ENCODE data around the gene CTU2. TPM values are rescaled to one million over a fixed set of nuclear protein-coding genes. Genes with fewer than 3 reads are reported as not detected.
A peak's percentile ranks its signal among the peaks of the same experiment; 100 is the strongest.

The CTU2 gene
- total and polyA plus RNA-seq, 10 of the 15 experiments (the other 5 are each of a cell fraction or from before 2014, with no cell fraction given): 0.32 to 44.5 (median 18.2) TPM

DNA sequence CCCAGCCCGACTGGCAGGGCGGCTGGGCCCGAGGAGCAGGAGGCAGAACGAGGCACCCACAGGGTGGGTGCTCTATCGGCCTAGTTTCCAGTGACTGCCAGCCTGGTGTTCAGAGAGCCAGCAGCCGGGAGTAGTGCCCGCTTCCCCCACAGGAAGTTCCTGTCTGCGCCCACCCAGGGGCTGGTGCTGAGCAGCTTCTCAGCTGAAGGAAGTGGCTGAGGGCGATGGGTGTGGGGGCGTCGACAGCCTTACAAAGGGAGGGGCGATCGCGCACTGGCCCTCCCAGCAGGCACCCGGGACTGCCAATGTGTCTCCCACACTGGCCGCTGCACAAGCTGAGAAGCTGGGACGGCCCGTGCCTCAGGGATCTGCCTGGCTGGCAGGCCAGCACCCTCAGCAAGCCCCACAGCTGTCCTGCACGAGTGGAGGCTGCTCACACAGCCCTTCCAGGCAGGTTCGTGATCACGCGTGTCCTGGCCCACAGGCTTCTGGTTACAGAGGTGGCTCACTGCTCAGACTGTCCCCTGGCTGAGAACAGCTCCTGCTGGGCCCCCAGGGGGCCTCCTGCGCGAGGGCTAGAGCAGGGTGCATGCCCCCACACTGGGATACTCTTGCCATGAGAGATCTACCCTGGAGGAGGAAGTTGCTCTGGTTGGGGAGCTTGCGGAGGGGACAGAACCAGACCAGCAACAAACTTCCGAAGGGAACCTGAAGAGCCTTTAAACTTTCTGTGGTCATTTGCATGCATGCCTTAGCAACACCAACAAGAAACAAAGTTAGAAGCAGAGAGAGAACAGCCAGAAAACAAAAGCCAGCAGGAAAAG is 2.6 kb upstream of the CTU2 start:
- WGBS (ENCODE audit: insufficient coverage, insufficient replicate concordance, low lambda C conversion rate, missing lambda C conversion rate): 2% methylated on average over 26 of the region's 26 CpGs
- Histone ChIP-seq H3K79me2 (ENCODE audit: control insufficient read depth, insufficient read depth, low read length) (peaks cover 55% of the 10 kb centered on the region), H3K4me3 (peak overlapping the region; percentile 90), H3K36me3 (ENCODE audit: control insufficient read depth in 2 of 2, insufficient read depth in 2 of 2, low read length in 1 of 2) (peaks cover 0 to 1% of the 10 kb centered on the region in 2 experiments; a peak in 1 of 4 replicates), H3K9me3 (replicated peaks; ENCODE audit: control insufficient read depth, insufficient read depth, low read length) (no peaks in the 10 kb centered on the region), H3K4me2 (ENCODE audit: control insufficient read depth, insufficient read depth) (peak overlapping the region; percentile 88), H3K4me1 (ENCODE audit: control insufficient read depth, insufficient read depth, low read length) (peaks cover 56% of the 10 kb centered on the region), H4K20me1 (ENCODE audit: control insufficient read depth, insufficient read depth) (no peaks in the 10 kb centered on the region), H2AFZ (ENCODE audit: control insufficient read depth, low read depth, low read length) (peak overlapping the region; percentile 20; the same call in 1 of the 2 replicates), H3K9ac (ENCODE audit: control insufficient read depth, insufficient read depth, low read length) (peak overlapping the region; percentile 25), H3K27ac (ENCODE audit: control insufficient read depth, insufficient read depth) (peak overlapping the region; percentile 73), H3K27me3 (replicated peaks in 1 of 2; ENCODE audit: control insufficient read depth in 2 of 2, insufficient read depth in 2 of 2, low read length in 1 of 2) (no peaks in the 10 kb centered on the region)
- DNase-seq (ENCODE audit: low read depth, low spot score) (no peak), FAIRE-seq (peak; percentile 84), ATAC-seq (peak; percentile 33)
- intact Hi-C loops (cut with micrococcal nuclease; ENCODE audit: unreplicated experiment) (no loop called here), in situ Hi-C loops (cut with MboI) (no loop called here)
- RAD21 ChIA-PET (ENCODE audit: unreplicated experiment): interaction anchor here (1.1 to 1.6 kb wide), 4 partner anchors 23 to 108 kb away, joined by 3 to 9 read pairs (median 4); partner anchors contain the start of genes APRT and PIEZO1
- CTCF ChIA-PET: interaction anchor here (0.5 to 2.6 kb wide), 5 partner anchors 17 to 91 kb away, joined by 3 to 7 read pairs (median 4); partner anchors contain the start of gene SNAI3
- SMC1A ChIA-PET (ENCODE audit: uncharacterized antibody, unreplicated experiment): interaction anchor here (1.0 to 2.9 kb wide), 3 partner anchors 23 to 154 kb away, joined by 3 to 13 read pairs (median 3); no protein-coding TSS in a partner anchor
- no TSS peak for BruUV-seq (replicated peaks)
- POLR2A ChIA-PET: interaction anchor here (0.8 to 1.4 kb wide), 5 partner anchors 16 to 65 kb away, joined by 3 read pairs; no protein-coding TSS in a partner anchor
- TF ChIP-seq, protein P1, sequence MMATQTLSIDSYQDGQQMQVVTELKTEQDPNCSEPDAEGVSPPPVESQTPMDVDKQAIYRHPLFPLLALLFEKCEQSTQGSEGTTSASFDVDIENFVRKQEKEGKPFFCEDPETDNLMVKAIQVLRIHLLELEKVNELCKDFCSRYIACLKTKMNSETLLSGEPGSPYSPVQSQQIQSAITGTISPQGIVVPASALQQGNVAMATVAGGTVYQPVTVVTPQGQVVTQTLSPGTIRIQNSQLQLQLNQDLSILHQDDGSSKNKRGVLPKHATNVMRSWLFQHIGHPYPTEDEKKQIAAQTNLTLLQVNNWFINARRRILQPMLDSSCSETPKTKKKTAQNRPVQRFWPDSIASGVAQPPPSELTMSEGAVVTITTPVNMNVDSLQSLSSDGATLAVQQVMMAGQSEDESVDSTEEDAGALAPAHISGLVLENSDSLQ (IDR thresholded peaks at IDR 0.05): 0 out of 2 replicates have a peak, but pooled peaks have one; percentile 7
- TF ChIP-seq, protein P2, sequence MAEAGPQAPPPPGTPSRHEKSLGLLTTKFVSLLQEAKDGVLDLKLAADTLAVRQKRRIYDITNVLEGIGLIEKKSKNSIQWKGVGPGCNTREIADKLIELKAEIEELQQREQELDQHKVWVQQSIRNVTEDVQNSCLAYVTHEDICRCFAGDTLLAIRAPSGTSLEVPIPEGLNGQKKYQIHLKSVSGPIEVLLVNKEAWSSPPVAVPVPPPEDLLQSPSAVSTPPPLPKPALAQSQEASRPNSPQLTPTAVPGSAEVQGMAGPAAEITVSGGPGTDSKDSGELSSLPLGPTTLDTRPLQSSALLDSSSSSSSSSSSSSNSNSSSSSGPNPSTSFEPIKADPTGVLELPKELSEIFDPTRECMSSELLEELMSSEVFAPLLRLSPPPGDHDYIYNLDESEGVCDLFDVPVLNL (IDR thresholded peaks at IDR 0.05; ENCODE audit: low read depth, low read length): no peak
- TF ChIP-seq STAT3 (IDR thresholded peaks at IDR 0.05; ENCODE audit: low read depth, low read length) (no peak), POLR2A (IDR thresholded peaks at IDR 0.05; ENCODE audit: low read depth, low read length) (peak; percentile 34; the same call in 1 of the 2 replicates), GATAD2B (conservative IDR thresholded peaks at IDR 0.05; ENCODE audit: low read depth) (peak; percentile 55; the same call in 1 of the 2 replicates), MYC (IDR thresholded peaks at IDR 0.05; ENCODE audit: insufficient read depth, insufficient read length, insufficient replicate concordance, low read length, severe bottlenecking) (peak; percentile 25), EGR1 (IDR thresholded peaks at IDR 0.05; ENCODE audit: borderline replicate concordance in 1 of 2, low read depth in 2 of 2, low read length in 2 of 2) (peak in 1 of 2 experiments; percentile 86; a peak in 2 of 3 replicates), ATF7 (IDR thresholded peaks at IDR 0.05; ENCODE audit: low read depth) (no peak), MTA2 (IDR thresholded peaks at IDR 0.05; ENCODE audit: low read depth) (0 out of 2 replicates have a peak, but pooled peaks have one; percentile 12), BHLHE40 (IDR thresholded peaks at IDR 0.05; ENCODE audit: borderline replicate concordance in 1 of 2, low read depth in 2 of 2, low read length in 1 of 2) (peak in 1 of 2 experiments; percentile 69; a peak in 2 of 4 replicates), SPI1 (IDR thresholded peaks at IDR 0.05; ENCODE audit: borderline replicate concordance, insufficient read depth, low read depth, low read length) (peak; percentile 24; the same call in 1 of the 2 replicates), CHD4 (IDR thresholded peaks at IDR 0.05) (no peak), SIN3A (IDR thresholded peaks at IDR 0.05; ENCODE audit: low read depth, low read length) (peak; percentile 38; the same call in 1 of the 2 replicates), SIX5 (IDR thresholded peaks at IDR 0.05; ENCODE audit: low read depth, low read length, severe bottlenecking) (no peak), RELA (IDR thresholded peaks at IDR 0.05; ENCODE audit: borderline replicate concordance, partially characterized antibody) (no peak), RUNX3 (IDR thresholded peaks at IDR 0.05; ENCODE audit: low read length) (peak; percentile 48; the same call in 1 of the 2 replicates), POLR2AphosphoS2 (IDR thresholded peaks at IDR 0.05; ENCODE audit: low read depth, low read length) (no peak), KLF5 (IDR thresholded peaks at IDR 0.05; ENCODE audit: partially characterized antibody) (peak; percentile 10), NBN (IDR thresholded peaks at IDR 0.05) (0 out of 2 replicates have a peak, but pooled peaks have one; percentile 36)
- TF ChIP-seq, protein P3, sequence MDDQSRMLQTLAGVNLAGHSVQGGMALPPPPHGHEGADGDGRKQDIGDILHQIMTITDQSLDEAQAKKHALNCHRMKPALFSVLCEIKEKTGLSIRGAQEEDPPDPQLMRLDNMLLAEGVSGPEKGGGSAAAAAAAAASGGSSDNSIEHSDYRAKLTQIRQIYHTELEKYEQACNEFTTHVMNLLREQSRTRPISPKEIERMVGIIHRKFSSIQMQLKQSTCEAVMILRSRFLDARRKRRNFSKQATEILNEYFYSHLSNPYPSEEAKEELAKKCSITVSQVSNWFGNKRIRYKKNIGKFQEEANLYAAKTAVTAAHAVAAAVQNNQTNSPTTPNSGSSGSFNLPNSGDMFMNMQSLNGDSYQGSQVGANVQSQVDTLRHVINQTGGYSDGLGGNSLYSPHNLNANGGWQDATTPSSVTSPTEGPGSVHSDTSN (IDR thresholded peaks at IDR 0.05; ENCODE audit: insufficient replicate concordance, low read depth, low read length): peak; percentile 3

Data from GM12878 (cell line).